RWPE2 (cell line): Measurements from ENCODE around the gene CTXND1.
A peak's percentile ranks its signal among the peaks of the same experiment; 100 is the strongest.

ENCODE experiments used
- ATAC-seq: fragments of 200-7000 bp; cut with Tn5 transposase; 3 replicates; pipeline ENCODE4 v1.9.1; 2021; ENCODE audit warnings: low read depth
- DNase-seq: peaks from one replicate; pipeline ENCODE4 v3.0.0-alpha.2; 2020; ENCODE audit warnings: low spot score
- H3K27ac ChIP-seq: fragments of 450-650 bp; 2 replicates; pipeline ENCODE4 v1.5.1; 2017; ENCODE audit warnings: mild to moderate bottlenecking; ENCODE audit not compliant: poor library complexity, severe bottlenecking
- H3K27me3 ChIP-seq: fragments of 250-450 bp; sonication (Bioruptor Pico); 2 replicates; pipeline ENCODE4 v1.5.1; 2021; ENCODE audit warnings: mild to moderate bottlenecking, moderate library complexity; ENCODE audit not compliant: insufficient read depth, poor library complexity, severe bottlenecking
- H3K36me3 ChIP-seq: fragments of 250-450 bp; sonication (Bioruptor Pico); 2 replicates; pipeline ENCODE4 v1.5.1; 2020; ENCODE audit warnings: low read depth, mild to moderate bottlenecking, moderate library complexity
- H3K4me1 ChIP-seq: fragments of 250-450 bp; sonication (Bioruptor Pico); 2 replicates; pipeline ENCODE4 v1.5.1; 2021; ENCODE audit warnings: mild to moderate bottlenecking, moderate library complexity; ENCODE audit not compliant: insufficient read depth, poor library complexity, severe bottlenecking
- H3K4me3 ChIP-seq: fragments of 250-450 bp; sonication (Bioruptor Pico); 2 replicates; pipeline ENCODE4 v1.5.1; 2021; ENCODE audit warnings: mild to moderate bottlenecking, moderate library complexity; ENCODE audit not compliant: severe bottlenecking
- H3K9me3 ChIP-seq: fragments of 250-450 bp; sonication (Bioruptor Pico); 2 replicates; pipeline ENCODE4 v1.5.1; 2021; ENCODE audit warnings: mild to moderate bottlenecking, moderate library complexity; ENCODE audit not compliant: severe bottlenecking
- CTCF ChIP-seq: fragments of 450-650 bp; IDR thresholded peaks from one replicate; pipeline ENCODE4 v1.5.1; 2017; ENCODE audit warnings: mild to moderate bottlenecking, moderate library complexity; ENCODE audit not compliant: poor library complexity, severe bottlenecking

The CTXND1 gene

GRCh38 chr15:80194914-80195313 lies 57.1 kb downstream of the CTXND1 start:
- TF ChIP-seq CTCF = no peak
- no peak overlapping the region for H3K4me3 ChIP-seq
- H3K36me3 ChIP-seq = no peaks in the 10 kb centered on the region
- H3K27ac ChIP-seq = no peak overlapping the region
- H3K9me3 ChIP-seq = no peaks in the 10 kb centered on the region
- DNase-seq (no peak), ATAC-seq (no peak)
- no peaks in the 10 kb centered on the region for H3K27me3 ChIP-seq
- H3K4me1 ChIP-seq = no peaks in the 10 kb centered on the region

GRCh38 chr15:80194186-80194585 lies 57.8 kb downstream of the CTXND1 start:
- DNase-seq (no peak), ATAC-seq (no peak)
- Histone ChIP-seq H3K4me3 (no peak overlapping the region), H3K36me3 (no peaks in the 10 kb centered on the region), H3K4me1 (no peaks in the 10 kb centered on the region), H3K9me3 (no peaks in the 10 kb centered on the region), H3K27ac (no peak overlapping the region), H3K27me3 (no peaks in the 10 kb centered on the region)
- no peak for TF ChIP-seq CTCF

DNA sequence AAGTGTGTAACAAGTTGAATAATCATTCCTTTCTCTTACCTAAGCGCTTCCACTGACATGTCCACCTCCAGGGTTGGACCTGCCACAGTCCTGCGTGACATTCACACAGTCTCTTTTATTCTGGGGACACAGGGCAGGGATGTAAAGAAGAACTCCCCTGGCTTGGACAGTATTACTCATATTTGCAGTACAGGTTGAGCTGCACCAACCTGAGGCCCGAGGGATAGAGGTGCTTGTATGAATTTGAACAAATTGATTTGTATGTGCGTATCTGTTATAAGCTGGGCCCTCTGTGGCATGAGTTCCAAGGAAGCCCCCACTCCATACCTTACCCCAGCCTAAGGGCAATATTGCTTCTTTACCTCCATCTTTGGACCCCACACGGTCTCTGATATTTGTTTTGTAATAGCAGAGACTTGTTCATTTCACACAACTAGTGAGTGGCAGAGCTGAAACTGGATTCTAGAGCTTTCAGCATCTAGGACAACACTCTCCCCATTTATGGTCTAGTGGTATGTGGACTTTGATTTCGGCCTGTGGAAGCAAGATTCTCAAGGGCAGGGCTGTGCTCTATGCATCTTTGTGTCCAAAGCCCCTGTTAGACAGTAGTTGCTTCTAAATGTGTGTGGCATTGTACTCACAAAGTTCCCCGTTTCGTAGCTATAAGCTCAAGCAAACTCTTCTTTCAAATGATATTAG lies 60.0 kb downstream of the CTXND1 start:
- Histone ChIP-seq H3K9me3 (no peaks in the 10 kb centered on the region), H3K36me3 (peaks cover 1% of the 10 kb centered on the region; the same call in 1 of the 2 replicates), H3K27ac (no peak overlapping the region), H3K4me1 (no peaks in the 10 kb centered on the region), H3K27me3 (no peaks in the 10 kb centered on the region), H3K4me3 (no peak overlapping the region)
- ATAC-seq (no peak), DNase-seq (no peak)
- TF ChIP-seq CTCF = no peak

DNA sequence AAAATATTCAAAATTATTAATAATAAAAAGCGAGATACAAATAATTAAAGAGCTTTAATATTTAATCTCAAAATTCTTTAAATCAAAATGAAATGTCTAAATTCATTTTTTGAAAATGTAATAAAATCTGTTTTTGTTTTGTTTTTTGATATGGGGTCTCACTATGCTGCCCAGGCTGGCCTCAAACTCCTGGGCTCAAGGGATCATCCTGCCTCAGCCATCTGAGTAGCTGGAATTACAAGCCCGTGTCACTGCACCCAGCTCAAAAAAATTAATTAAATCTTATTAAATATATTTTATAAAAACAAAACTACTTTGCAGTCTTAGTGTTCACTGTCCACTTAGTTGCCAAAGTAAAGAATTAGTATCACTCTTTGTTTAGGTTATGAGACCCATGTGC lies 60.8 kb downstream of the CTXND1 start:
- DNase-seq (no peak), ATAC-seq (no peak)
- Histone ChIP-seq H3K36me3 (peaks cover 7% of the 10 kb centered on the region; the same call in 1 of the 2 replicates), H3K4me1 (no peaks in the 10 kb centered on the region), H3K27me3 (no peaks in the 10 kb centered on the region), H3K9me3 (no peaks in the 10 kb centered on the region), H3K4me3 (no peak overlapping the region), H3K27ac (no peak overlapping the region)
- TF ChIP-seq CTCF = no peak

DNA sequence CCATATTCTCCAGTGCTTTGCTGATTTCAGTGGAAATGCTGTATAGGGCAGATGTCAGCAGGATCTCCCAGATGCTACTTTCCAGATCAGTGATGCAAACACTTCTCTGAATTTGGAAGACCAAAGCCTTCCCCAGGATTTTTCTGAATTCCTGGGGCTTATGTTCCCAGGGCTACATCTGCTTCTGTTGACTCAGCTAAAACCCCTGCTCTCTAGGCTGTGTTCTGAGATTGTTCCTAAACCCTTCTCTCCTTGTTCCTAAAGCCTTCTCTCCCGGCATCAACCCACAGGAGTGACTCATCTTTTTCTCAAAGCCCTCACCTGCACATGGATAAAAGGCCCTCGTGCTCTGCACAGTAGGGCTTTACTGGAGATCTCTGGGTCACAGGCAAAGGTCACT lies 63.8 kb downstream of the CTXND1 start:
- no peak for DNase-seq
- Histone ChIP-seq H3K27ac (no peak overlapping the region), H3K27me3 (no peaks in the 10 kb centered on the region), H3K4me1 (no peaks in the 10 kb centered on the region), H3K4me3 (no peak overlapping the region), H3K36me3 (peaks cover 7% of the 10 kb centered on the region; the same call in 1 of the 2 replicates), H3K9me3 (no peaks in the 10 kb centered on the region)
- peak; percentile 57; the same call in 1 of the 3 replicates for ATAC-seq
- TF ChIP-seq CTCF = no peak
